ENCODE data around the gene SERPINA6.

Gene SERPINA6

DNA sequence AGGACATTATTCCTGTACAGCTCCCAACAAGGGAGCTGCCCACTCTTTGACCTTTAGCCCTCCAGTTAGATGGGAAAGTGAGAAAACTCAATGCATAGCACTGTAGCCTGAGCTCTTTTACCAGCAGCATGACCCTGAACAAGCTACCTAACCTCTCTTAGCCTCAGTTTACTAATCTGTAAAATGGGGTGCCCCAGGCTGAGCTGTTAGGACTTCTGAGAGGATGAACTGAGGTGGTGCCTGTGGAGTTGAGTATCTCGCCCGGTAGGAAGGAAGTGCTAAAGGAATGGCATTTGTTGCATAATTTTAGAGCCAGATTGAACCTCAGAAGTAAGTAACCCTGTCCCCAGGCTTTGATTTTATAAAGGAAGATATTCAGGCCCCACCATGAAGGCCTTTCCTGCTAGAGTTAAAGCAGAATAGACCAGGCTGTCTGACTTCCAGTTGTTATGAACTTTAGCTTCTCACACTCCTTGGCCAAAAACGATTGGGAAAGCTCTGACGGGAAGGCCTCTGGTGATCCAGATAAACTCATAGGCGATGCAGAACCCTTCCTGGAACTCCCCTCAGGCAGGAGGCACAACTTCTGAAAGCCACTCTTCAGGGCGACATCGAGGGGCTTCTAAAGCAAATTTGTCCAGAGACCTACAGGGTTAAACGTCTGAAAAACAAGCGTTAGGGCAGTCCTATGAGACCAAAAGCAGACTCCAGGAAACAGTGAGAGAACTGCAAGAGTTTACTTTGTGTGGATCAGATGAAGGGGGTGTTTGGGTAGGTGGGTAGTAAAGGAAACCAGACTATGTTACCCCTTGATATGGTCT is 27.6 kb downstream of the SERPINA6 start:
- Mint-ChIP-seq H3K27me3 (ENCODE audit: low read depth) (peaks cover 3% of the 10 kb centered on the region), H3K27ac (no peak overlapping the region), H3K9me3 (peaks cover 5% of the 10 kb centered on the region), H3K4me1 (no peaks in the 10 kb centered on the region), H3K36me3 (ENCODE audit: low read depth) (no peaks in the 10 kb centered on the region), H3K4me3 (no peak overlapping the region)
- TF ChIP-seq, protein P1, sequence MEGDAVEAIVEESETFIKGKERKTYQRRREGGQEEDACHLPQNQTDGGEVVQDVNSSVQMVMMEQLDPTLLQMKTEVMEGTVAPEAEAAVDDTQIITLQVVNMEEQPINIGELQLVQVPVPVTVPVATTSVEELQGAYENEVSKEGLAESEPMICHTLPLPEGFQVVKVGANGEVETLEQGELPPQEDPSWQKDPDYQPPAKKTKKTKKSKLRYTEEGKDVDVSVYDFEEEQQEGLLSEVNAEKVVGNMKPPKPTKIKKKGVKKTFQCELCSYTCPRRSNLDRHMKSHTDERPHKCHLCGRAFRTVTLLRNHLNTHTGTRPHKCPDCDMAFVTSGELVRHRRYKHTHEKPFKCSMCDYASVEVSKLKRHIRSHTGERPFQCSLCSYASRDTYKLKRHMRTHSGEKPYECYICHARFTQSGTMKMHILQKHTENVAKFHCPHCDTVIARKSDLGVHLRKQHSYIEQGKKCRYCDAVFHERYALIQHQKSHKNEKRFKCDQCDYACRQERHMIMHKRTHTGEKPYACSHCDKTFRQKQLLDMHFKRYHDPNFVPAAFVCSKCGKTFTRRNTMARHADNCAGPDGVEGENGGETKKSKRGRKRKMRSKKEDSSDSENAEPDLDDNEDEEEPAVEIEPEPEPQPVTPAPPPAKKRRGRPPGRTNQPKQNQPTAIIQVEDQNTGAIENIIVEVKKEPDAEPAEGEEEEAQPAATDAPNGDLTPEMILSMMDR (IDR thresholded peaks at IDR 0.05; ENCODE audit: unreplicated experiment in 3 of 3): no peak

- no peaks in the 10 kb centered on the region for H3K36me3 Mint-ChIP-seq (ENCODE audit: low read depth)
- H3K27ac Mint-ChIP-seq: no peak overlapping the region
- H3K4me3 Mint-ChIP-seq: no peak overlapping the region
- peaks cover 3% of the 10 kb centered on the region for H3K27me3 Mint-ChIP-seq (ENCODE audit: low read depth)
- TF ChIP-seq, protein P1 (IDR thresholded peaks at IDR 0.05; ENCODE audit: unreplicated experiment in 3 of 3): no peak
- H3K9me3 Mint-ChIP-seq: no peaks in the 10 kb centered on the region
- H3K4me1 Mint-ChIP-seq: no peaks in the 10 kb centered on the region
Measured at GRCh38 chr14:94293578-94293924, 29.6 kb downstream of the SERPINA6 start.

DNA sequence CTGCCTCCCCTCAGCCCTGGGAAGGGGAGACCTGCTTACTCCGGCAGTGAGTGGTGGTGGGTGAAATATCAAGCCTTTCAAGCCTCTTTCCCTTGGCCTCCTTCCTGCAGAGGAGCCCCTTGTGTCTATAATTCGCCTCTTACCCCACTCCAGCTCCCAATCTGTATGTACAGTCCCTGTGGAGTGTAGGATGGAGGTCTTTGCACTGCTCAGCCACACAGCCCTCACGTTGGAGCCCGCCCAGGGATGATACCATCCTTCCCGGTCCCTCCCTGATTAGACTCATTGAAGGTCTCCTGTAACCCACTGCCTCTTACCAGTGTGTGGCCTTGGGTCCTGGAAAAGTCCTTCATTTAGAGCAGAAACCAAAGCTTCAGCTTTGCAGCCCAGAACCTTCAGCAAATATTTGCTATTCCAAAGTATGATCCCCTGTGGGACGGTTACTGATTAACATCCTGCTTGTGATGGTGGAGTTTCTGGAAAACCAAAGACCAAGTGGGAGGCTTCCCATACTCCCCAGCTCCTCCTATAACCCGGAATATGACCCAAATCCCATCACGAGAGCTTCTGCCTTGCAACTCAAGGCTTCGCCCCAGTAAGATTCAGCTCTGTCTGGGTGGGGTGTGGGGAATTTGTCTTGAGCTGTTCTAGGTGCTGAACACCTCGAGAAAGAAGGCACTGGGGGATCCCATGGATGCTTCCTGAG is 30.1 kb downstream of the SERPINA6 start, which contains the start of gene SERPINA10:
Gene SERPINA10, minus strand, starts transcription at position 397 of the 706 bp plus-strand sequence. CDS start 2,675 bp downstream, outside the sequence.
- Mint-ChIP-seq H3K9me3 (no peaks in the 10 kb centered on the region), H3K27me3 (ENCODE audit: low read depth) (peaks cover 3% of the 10 kb centered on the region), H3K27ac (no peak within 1 kb of the TSS), H3K4me1 (no peaks in the 10 kb centered on the region), H3K4me3 (no peak within 1 kb of the TSS), H3K36me3 (ENCODE audit: low read depth) (no peaks in the 10 kb centered on the region)
- TF ChIP-seq, protein P1 (IDR thresholded peaks at IDR 0.05; ENCODE audit: unreplicated experiment in 3 of 3): no peak

- TF ChIP-seq, protein P1 (IDR thresholded peaks at IDR 0.05; ENCODE audit: unreplicated experiment in 3 of 3): no peak
- Mint-ChIP-seq H3K4me1 (no peaks in the 10 kb centered on the region), H3K27ac (no peak overlapping the region), H3K36me3 (ENCODE audit: low read depth) (no peaks in the 10 kb centered on the region), H3K4me3 (no peak overlapping the region), H3K9me3 (no peaks in the 10 kb centered on the region), H3K27me3 (ENCODE audit: low read depth) (peaks cover 3% of the 10 kb centered on the region)
Measured at GRCh38 chr14:94292526-94292871, 30.6 kb downstream of the SERPINA6 start.

- TF ChIP-seq, protein P1 (IDR thresholded peaks at IDR 0.05; ENCODE audit: unreplicated experiment in 3 of 3): no peak
- peaks cover 3% of the 10 kb centered on the region for H3K27me3 Mint-ChIP-seq (ENCODE audit: low read depth)
- H3K9me3 Mint-ChIP-seq: no peaks in the 10 kb centered on the region
- H3K36me3 Mint-ChIP-seq (ENCODE audit: low read depth): no peaks in the 10 kb centered on the region
- no peak overlapping the region for H3K27ac Mint-ChIP-seq
- no peak overlapping the region for H3K4me3 Mint-ChIP-seq
- H3K4me1 Mint-ChIP-seq: no peaks in the 10 kb centered on the region
Measured at GRCh38 chr14:94291906-94292525, 31.1 kb downstream of the SERPINA6 start.
